HG03354 (cell line): ENCODE measurements around the gene DUXA.

Experiments
- ATAC-seq: cut with Tn5 transposase; IDR thresholded peaks from one replicate; pipeline ENCODE4 v1.9.1; 2021; ENCODE audit warnings: mild to moderate bottlenecking; ENCODE audit not compliant: unreplicated experiment, poor library complexity, severe bottlenecking

The DUXA gene

GRCh38 chr19:57110592-57111328, 56.5 kb downstream of the DUXA start:
- ATAC-seq = no peak

GRCh38 chr19:57106722-57107235, 60.5 kb downstream of the DUXA start:
- ATAC-seq = no peak

GRCh38 chr19:57105976-57106721, 61.1 kb downstream of the DUXA start:
- ATAC-seq = no peak
